Left lobe of liver (tissue), 2 donors: ENCODE results near the gene FAM221B. TPM values are rescaled to one million over a fixed set of nuclear protein-coding genes. Genes with fewer than 3 reads are reported as not detected.

ENCODE experiments used
- ATAC-seq: fragments of 200-7000 bp; cut with Tn5 transposase; one replicate; pipeline ENCODE4 v1.9.1; 2020; ENCODE audit warnings: mild to moderate bottlenecking, moderate library complexity
- DNase-seq: peaks from one replicate; pipeline ENCODE4 v3.0.0-alpha.2; 2020; ENCODE audit warnings: low spot score
- total RNA-seq: library from RNA; stranded (reverse); gene quantifications from one replicate; pipeline ENCODE4 v1.2.1, GENCODE V29; 2021
- donor health status: DM: no; HTN: no; CAD: no; lungs with moderate emphysema.
- donor health status: DM: no; HTN: yes; CAD: no.

FAM221B gene
- total RNA-seq, 1 donor from 2014 or later = not detected

DNA sequence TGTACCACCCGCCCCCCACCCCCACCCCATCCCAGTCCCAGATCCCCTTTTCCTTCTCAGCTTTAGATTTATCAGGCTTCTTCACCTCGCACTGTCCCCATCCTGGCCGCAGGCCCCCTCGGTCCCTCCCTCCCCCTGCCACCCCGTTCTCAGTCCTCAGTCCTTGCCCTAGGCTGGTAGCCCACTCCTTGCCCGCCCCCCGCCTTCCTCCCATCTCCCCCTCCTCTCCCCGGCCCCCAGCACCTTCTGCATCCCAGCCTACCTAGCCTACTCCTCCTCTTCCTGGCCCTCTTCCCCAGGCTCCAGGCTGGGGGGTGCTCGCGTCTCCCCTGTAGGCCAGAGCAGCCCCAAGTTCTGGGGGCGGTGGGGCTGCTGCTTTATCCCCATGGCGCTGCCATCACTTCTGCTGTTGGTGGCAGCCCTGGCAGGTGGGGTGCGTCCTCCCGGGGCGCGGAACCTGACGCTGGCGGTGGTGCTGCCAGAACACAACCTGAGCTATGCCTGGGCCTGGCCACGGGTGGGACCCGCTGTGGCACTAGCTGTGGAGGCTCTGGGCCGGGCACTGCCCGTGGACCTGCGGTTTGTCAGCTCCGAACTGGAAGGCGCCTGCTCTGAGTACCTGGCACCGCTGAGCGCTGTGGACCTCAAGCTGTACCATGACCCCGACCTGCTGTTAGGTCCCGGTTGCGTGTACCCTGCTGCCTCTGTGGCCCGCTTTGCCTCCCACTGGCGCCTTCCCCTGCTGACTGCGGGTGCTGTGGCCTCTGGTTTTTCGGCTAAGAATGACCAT is 36.3 kb downstream of the FAM221B start:
- ATAC-seq (no peak), DNase-seq (no peak)

DNA sequence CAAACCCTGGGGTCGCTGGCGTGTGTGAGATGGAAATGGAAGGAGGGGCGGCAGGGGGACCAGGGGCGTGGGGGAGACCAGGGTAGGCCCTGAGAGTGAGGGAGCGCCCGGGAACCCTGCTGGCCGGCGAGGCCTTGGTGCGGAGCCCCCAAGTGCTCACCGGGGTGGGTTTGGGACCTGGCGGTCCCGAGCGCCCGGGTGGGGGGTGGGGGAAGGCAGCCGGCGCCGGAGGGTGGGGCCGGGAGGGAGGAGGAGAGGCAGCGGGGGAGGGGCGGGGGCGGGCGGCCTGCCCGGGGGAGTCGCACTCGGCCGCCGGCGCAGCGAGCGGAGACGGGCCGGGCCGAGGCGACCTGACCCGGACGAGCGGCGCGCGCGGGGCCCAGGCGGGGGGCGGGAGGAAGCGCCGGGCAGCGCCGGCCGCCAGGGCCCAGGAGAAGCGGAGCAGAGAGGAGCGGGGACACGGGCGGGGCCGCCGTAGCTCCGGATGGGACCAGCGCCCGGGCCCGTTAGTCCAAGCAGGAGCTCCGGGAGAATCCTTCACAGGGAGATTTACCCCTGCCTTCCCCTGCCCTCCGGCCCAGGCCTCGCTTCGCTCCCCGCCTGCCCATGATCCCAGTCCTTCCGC is 37.1 kb downstream of the FAM221B start, which contains the start of gene NPR2:
Gene NPR2, plus strand, starts transcription at position 295 of the 625 bp plus-strand sequence. CDS start 818 bp downstream, outside the sequence.
- peak; percentile 62 for ATAC-seq
- peak; percentile 51 for DNase-seq

DNA sequence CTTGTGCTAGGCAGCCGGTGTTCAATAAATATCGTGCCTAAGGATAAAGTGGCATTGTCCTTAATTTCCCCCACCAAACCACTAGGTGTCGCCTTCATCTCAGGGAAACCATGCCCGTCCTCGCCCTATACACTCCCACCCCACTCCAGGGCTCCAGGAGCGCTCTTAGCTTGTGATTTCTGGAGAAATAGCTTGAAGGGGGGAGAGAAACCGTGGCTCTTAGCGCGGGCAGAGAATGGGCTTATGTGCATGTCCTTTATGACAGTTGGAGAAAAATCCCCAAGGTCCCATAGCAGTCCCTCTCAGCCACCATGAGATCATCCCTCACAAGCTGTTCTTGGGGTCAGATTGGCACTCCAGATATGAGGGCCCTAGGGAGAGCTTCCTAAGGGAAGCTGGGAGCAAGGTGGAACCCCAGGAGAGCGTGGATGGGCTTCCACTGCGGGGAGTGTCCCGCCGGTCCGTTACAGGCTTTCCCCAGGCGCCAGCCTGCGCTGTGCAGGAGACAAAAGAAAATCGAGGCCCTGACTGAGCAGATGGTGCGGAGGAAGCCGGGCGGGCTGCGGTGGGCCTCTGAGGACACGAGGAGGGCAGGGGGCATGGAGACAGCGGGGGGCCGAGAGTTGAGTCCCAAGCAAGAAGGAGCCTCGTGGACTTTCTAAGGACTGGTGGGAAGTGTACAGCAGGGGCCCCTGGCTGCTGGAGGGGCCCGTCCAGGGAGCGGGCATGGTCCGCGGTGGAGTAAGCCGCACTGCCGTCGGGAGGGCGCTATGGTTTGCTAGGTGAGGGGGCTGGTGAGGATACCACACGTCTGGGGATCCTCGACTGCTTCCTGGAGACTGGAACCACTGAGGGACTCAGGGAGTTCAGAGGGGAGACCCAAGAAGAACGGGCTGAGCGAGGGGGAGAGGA is 37.9 kb downstream of the FAM221B start:
- ATAC-seq (peak; percentile 95), DNase-seq (peak; percentile 69)

DNA sequence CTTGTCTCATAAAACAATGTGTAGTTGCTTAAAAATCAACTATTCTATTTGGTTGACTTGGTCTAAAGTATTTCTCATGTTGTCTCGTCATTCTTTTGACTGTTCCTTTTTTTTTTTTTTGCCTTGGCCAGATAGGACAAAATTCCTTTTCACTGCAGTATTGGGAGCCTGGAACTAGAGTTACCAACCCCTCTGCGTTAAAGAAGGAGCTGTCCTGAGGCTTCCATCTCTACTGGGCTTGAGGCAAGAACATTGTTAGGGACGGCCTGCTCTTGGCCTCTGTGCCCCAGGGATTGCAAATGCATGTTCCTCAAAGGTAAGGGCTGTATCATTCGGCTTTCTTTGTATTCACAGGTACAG is 38.5 kb downstream of the FAM221B start:
- no peak for ATAC-seq
- DNase-seq = no peak

DNA sequence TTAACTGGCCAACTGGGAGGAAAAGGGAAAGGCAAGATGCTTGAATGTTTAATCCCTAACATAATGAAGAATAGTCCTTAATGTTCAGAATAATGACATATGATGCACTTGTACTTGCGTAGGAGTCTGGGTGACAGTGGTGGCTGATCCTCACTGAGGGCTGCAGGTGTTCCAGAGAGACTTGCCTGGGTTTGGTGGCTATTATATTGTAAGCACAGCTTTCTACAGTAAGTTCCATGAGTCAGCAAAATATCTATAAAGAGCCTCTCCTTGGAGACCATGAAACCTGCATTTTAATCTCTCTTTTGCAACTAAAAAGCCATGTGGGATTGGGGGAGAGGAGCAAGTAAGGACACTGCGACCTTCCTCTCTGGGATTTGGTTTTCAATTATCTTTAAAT is 39.0 kb downstream of the FAM221B start:
- DNase-seq (no peak), ATAC-seq (no peak)

DNA sequence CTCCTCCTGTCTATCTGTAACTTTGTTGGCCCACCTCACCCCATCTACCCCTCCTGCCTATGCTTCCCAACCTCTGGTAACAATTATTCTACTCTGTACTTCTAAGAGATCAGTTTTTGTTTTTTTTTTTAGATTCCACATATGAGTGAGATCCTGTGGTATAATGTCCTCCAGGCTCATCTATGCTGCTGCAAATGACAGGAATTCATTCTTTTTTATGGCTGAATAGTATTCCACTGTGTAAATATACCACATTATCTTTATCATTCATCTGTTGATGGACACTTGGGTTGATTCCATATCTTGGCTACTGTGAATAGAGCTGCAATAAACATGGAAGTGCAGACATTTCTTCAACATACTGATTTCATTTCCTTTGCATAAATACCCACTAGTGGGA is 45.1 kb downstream of the FAM221B start:
- no peak for ATAC-seq

DNA sequence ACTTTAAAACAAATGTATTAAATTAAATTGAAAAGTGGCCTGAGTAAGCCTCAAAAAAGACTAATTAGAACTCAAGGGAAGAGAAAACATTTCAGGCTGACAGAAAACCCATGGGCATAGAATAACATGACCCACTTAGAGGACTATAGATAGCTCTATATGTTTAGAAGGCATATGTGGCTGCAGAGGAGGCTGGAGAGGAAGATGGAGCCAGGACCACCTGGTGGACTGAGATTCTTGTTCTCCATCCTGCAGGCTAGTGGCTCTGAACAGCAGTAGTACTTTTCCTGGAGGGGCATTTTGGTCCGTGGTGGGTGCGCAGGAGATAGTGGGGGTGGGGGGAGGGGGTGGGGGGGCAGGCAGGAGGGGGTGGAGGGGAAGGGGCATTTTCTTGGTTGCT is 47.5 kb downstream of the FAM221B start:
- DNase-seq = no peak
- no peak for ATAC-seq

More for the DNA sequence above, 45.1 kb downstream of the FAM221B start:
- DNase-seq = no peak

DNA sequence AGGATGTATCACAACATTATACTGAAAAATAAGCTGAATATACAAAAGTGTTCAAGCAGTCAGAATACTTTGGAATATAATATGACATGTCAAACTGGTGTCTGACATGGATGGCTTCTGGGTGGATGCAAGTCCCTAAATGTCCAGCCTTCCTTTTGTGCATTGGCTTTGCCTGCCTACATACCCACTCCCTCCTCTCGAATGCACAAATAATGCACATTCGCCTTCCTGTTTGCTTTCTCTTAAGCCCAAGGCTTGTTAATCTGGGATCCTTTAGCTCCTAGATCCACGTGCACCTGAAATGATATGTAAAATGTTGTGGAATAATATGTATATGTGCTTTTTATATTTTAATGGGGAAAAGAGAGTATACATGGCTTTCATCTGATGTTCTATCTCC is 50.0 kb downstream of the FAM221B start:
- DNase-seq (no peak), ATAC-seq (no peak)

DNA sequence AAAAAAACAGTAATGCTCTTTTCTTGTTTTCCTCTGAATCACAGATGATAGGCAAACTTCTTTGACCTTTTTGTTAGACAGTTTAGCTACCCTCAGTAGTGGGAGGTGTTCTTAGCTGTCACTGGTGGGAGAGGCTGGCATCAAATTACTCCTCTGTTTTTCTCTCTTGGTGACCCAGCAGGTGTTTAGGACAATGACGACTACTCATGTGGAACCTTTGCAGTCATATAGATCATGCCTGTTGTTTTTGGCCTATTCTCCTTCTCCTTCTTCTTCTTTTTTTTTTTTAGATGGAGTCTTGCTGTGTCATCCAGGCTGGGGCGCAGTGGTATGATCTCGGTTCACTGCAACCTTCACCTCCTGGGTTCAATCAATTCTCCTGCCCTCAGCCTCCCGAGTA is 52.5 kb downstream of the FAM221B start:
- ATAC-seq (no peak), DNase-seq (no peak)

DNA sequence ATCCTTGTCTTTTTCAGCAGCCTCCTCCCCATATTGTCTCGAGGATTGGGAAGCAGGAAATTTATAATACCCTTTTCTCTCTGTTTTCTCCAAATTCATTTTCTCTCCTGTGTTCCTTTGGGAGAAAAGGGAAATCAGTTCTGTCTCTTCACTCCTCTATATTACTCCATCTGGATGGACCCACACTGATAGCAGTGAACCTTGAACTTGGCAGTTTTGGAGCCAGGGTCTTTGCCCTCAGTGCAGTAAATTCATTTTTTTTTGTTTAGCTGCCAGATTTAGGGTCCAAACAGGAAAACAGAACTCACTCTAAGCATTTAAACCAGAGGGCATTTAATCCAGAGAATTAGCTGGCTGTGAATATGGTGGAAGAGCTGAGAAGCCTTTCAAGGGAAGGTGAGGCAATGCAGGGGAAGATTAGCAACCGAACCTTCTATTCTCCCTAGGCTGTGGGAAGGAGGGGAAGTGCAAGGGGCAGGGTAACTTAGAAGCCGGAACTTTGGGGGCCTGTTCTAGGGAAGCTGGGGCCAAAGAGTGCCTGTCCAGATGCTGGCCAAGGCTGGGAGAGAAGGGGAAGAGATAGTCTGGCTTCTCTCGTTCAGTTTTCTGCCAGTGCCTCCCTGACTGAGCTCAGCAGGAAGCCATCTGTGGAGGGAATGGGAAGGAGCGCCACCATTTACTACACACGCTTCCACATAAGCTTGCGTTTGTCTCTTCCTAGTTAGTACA is 53.5 kb downstream of the FAM221B start:
- ATAC-seq (peak; percentile 59), DNase-seq (no peak)

DNA sequence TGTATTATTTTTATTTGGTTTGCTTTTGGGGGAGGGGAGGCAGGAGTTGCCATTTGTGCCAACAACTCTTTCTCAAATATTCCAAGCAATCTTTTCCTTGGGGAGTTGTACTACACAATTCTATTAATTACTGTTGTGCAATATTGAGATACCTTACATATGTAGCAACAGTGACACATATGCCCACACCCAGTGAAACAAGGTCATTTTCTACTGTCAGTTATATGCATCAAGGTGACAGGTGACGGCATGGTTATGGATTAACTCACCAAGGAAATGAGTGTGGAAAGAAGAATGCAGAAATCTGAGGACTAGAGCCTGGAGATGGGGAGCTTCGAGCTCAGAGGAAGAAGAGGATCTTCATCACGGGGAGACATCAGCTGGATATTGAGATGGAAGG is 56.6 kb downstream of the FAM221B start:
- no peak for ATAC-seq
- no peak for DNase-seq

DNA sequence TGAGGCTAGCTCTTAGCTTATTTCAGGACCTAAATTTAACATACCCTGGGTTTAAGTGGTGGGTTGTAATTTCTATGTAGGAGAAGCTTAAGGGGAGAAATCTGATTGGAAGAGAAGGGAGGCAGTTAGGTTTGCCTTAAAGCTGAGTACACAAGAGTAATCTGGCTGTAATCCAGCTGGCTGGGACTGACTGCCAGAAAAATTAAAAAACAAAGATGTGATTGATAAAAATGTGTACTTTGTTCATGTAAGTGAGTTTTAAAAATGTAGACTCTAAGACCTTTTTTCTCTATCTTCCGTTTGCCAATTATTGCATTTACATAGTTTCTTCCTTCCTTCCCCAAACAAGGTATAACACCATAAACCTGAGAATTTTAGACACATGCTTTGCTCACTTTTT is 57.0 kb downstream of the FAM221B start:
- ATAC-seq = peak; percentile 42

DNA sequence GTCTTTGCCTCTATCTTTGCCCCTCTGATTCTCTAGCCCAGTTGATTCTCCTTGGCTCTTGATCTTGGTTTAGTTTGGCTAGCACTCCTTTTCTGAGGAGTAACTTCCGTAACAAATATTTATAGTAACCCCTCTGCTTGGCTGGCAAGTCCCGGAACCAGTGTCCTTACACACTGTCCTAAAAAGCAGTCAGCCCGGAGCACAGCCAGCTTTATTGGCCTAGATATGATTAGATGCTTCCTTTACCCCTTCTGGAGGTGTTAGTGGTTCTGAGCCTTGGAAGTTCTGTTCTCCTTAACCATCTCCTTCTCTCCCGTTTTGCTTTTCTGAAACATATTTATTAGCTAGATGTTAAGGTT is 57.5 kb downstream of the FAM221B start:
- peak; percentile 76 for ATAC-seq

More for the DNA sequence above, 57.0 kb downstream of the FAM221B start:
- no peak for DNase-seq

DNA sequence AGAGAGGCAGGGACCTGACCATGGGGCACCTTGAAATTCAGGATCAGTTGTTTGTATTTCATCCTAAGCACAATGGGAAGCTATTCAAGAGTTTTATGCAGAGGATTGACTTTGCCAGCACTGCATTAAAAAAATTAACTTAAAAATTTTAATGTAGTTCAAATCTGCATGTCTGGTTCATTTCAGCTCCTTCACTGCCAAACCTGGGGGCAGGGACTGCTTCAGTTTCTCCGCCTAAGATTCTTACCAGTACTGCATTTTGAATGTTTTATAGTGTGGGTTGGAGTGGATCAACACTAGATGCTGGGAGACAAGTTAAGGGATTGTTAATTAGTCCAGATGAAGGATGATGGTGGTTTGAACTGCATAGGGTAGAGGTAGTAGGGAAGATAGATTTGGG is 58.8 kb downstream of the FAM221B start:
- DNase-seq = no peak
- no peak for ATAC-seq

More for the DNA sequence above, 57.5 kb downstream of the FAM221B start:
- DNase-seq = no peak

DNA sequence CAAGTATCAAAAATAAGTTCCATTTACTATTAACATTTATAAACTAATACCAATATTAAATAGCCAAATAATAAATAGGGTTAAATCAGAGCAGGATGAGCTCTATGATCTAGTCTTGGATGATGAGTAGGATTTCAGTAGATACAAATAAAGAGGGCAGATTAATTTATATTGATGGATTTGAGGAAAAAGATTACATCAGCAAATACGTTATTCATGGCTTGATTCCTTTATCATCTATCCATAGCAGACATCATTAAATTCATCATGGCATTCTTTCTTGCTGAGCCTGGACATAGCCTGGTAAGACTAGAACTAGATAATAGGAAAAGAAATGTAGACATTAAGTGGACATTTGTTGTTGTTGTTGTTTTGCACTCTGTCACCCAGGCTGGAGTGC is 61.1 kb downstream of the FAM221B start:
- no peak for DNase-seq
- no peak for ATAC-seq

DNA sequence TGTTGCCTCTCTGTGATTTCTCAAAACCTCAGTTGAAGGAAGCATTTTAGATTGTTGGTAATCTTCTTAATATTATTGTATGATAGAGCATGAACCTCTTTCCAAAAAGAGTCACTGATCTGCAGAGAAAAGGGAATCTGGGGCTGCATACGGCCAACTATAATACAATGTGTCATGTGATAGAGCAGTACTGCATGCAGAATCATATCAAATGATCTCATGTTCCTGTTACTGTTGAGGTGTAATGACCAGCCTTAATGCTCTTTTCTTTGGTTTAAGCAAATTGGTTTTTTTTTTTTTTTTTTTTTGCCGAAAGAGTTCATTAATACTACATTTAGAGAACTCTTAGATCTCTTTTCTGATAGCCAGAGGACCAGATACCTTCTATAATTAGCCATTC is 61.5 kb downstream of the FAM221B start:
- DNase-seq (no peak), ATAC-seq (no peak)

Other genes with a start within 250 kb of the FAM221B start
- gene TESK1, start 223.5 kb downstream of the FAM221B start, total RNA-seq = 15.6 TPM
- gene CD72, start 210.3 kb downstream of the FAM221B start, total RNA-seq = 0.93 TPM
- 0.23 TPM for gene SIT1, start 177.8 kb downstream of the FAM221B start, total RNA-seq
- gene RMRP, start 170.7 kb downstream of the FAM221B start, total RNA-seq = 13,056 TPM
- 12.6 TPM for gene CCDC107, start 170.4 kb downstream of the FAM221B start, total RNA-seq
- gene ARHGEF39, start 163.5 kb downstream of the FAM221B start, total RNA-seq = 0.40 TPM
- gene CA9, start 154.8 kb downstream of the FAM221B start, total RNA-seq = 0.96 TPM
- gene TPM2, start 138.8 kb downstream of the FAM221B start, total RNA-seq = 6.6 TPM
- 107 TPM for gene TLN1, start 96.5 kb downstream of the FAM221B start, total RNA-seq
- 13.9 TPM for gene CREB3, start 96.1 kb downstream of the FAM221B start, total RNA-seq
- gene GBA2, start 79.5 kb downstream of the FAM221B start, total RNA-seq = 44.0 TPM
- 14.5 TPM for gene RGP1, start 79.4 kb downstream of the FAM221B start, total RNA-seq
- gene MSMP, start 74.5 kb downstream of the FAM221B start, total RNA-seq = 1.5 TPM
- 3.3 TPM for gene NPR2, start 37.1 kb downstream of the FAM221B start, total RNA-seq
- 0.50 TPM for gene SPAG8, start 16.5 kb downstream of the FAM221B start, total RNA-seq
- gene HINT2, start 13.7 kb downstream of the FAM221B start, total RNA-seq = 71.5 TPM
- gene TMEM8B, start 496 bp upstream of the FAM221B start, total RNA-seq = 4.4 TPM
- gene OR13J1, start 41.7 kb upstream of the FAM221B start, total RNA-seq = not detected
- gene HRCT1, start 77.5 kb upstream of the FAM221B start, total RNA-seq = 0.96 TPM
- 1.1 TPM for gene SPAAR, start 80.8 kb upstream of the FAM221B start, total RNA-seq
- not detected for gene OR2S2, start 129.4 kb upstream of the FAM221B start, total RNA-seq
- gene RECK, start 208.2 kb upstream of the FAM221B start, total RNA-seq = 2.0 TPM